Stimulated activated CD4-positive, alpha-beta T cell treated with anti-CD3 and anti-CD28 coated beads, TNF-alpha, amount 100 ng/mL, for 1 hour (primary cell): ENCODE measurements around the gene AMIGO3.
"Not testable (repeated sequence)": the region's sequence is repeated elsewhere in the genome, so short reads cannot be mapped to it uniquely, and the experiment has no call there.

Experiments used
- DNase-seq, 3 donors: peaks; one replicate each; pipeline ENCODE4 v3.0.0-alpha.2; 2020; ENCODE audit warnings: low read depth in 3 of 3, low spot score in 1 of 3

Gene AMIGO3

GRCh38 chr3:49689908-49690624 lies 29.4 kb downstream of the AMIGO3 start:
- DNase-seq: not testable (repeated sequence)

DNA sequence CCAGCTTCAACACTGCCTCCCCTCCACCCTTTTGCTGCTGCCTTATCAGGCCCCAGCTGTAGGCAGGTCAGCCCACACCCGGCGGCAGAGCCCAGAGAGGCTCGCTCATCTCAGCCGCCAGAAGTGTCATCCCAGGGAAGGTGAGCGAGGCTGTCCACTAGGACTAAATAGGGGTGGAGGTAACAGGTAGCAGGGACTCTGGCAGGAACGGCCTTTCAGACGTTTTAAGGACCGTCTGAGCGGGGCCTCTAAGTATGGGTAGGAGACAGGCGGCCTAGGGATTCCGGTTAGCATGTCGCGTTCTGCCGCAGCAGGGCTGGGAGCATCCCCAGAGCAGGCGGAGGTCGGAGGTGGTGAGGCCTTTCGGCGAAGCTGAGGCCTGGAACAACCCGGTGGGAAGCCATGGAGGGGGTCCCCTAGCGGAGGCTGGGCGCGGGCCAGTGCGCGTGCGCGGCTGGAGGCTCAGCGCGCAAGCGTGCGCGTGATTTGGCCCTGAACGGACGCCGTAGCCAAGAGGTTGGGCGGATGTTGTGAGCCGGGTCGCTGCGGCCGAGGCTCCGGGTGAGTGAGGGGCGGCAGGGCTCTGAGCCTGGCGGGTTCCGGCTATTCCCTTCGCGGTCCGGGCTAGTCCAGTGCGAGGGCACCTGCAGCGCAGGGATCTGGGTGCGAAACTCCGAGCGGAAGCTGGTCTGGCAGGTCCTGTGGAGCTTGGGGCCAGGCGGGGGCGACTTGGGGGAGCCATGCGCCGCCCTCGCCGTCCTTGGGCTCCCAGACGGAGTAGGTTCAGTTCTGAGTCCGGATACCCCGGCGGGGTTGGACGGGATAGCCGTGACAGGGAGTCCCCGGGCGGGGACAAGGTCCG lies 30.2 kb downstream of the AMIGO3 start, which contains the start of the genes MST1 and RNF123:
Gene MST1 (minus strand): TSS at position 429 of the 862 bp plus-strand sequence. CDS start 783 bp downstream, outside the sequence.
Gene RNF123 (plus strand): TSS at position 512 of the 862 bp plus-strand sequence. CDS start 1,609 bp downstream, outside the sequence.
- DNase-seq: peak; percentile 78 to 93 (median 84)

GRCh38 chr3:49688338-49689045 lies 31.0 kb downstream of the AMIGO3 start:
- DNase-seq: not testable (repeated sequence)

DNA sequence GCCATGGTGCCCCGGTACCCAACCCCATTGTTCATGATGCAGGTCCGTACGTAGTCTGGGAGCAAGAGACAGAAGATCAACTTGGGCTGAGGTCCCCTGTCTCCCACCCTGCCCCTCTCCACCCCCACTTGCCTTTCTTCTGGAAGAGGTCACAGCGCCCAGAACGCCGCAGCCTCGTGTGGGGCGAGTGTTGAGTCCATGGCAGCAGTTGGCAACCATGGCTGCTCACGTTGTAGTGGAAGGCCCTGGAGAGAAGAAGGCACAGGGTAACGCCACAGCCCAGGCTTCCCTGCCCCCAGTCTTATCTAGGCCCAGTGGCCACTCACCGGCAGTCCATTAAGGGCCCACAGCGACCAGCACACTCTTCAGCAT lies 32.1 kb downstream of the AMIGO3 start:
- not testable (repeated sequence) for DNase-seq

DNA sequence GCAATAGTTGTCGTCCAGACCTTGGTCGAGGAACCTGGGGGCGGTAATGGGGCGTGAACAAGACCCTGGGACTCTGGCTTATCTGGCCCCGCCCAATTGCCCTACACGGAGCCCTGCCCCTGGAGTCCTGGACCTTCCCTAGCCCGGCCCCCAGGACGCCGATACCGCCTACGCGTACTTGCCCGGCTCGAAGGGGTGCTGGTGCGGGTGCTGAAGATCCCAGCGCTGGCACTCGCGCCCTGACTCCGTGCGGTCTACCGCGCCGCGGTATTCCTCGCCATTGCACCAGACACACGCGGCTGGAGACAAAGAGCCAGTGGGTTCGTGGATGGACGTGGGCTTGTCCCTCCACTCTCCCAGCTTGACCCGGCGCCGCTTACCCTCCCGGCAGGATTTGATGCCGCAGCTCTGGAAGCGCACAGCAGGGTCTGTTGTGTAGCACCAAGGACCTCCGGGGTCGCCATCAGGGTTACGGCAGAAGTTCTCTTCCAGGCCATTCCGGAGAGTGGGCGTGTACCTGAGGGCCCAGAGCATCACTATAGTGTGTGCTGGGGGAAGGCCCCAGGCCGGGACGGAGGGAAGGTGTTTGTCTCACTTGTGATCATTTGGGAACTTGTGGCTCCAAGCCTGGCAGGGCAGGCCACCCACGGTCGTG lies 32.6 kb downstream of the AMIGO3 start:
- DNase-seq: not testable (repeated sequence)

- DNase-seq: not testable (repeated sequence)
These were observed 33.1 kb downstream of the AMIGO3 start for GRCh38 chr3:49686346-49686745.

DNA sequence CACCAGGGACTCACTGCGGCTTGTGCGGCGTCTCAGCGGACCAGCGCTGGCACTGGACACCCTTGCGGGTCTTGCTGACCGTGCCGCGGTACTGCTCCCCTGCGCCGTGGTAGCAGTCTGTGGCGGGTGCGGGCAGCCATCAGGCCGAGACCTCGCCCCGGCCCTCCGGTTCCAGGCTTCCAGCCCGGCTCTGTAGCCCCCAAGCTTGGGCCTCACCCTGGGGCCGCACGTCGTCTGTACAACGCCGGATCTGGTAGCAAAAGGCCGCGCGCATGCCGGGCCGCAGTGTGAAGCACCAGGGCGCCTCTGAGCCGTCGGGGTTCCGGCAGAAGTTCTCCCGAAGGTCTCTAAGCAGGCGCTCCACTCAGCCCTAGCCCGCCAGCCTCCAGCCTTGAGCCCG lies 33.6 kb downstream of the AMIGO3 start:
- DNase-seq: not testable (repeated sequence)

GRCh38 chr3:49685103-49685502 lies 34.4 kb downstream of the AMIGO3 start:
- not testable (repeated sequence) for DNase-seq

- DNase-seq: not testable (repeated sequence)
These were observed 35.0 kb downstream of the AMIGO3 start for GRCh38 chr3:49684453-49684852.

DNA sequence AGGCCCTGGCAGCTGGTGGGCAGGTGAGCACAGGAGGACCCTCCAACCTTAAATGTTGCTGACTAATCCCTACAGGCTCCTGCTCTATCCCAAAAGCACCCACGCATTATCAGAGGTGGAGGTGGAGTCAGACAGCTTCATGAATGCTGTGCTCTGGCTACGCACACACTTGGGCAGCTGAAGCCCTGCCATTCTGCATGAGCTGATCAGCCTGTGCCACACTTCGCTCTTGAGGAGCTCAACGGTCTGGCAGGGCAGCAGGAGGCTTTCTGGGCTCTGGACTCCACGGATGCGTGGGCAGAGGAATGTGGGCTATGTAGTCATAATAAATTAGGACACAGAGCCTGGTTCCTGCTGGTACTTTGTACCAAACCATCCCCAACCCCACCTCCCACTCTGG lies 36.3 kb downstream of the AMIGO3 start:
- DNase-seq: no peak

DNA sequence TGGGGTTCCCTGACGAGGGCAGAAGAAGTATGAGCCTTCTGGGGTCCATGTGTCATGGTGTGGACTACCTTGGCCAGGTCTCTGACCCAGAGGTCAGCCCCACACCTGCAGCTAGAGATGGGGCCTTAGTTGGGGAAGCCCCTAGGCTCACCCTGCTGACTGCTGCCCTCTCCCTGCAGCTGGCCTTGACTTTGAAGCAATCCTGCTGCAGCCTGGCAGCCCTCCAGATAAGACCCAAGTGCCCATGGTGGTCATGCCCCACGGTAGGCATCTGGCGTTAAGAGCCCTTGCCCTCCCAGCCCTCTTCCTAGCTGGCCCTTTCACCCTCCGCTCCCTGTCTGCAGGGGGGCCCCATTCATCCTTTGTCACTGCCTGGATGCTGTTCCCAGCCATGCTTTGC lies 37.9 kb downstream of the AMIGO3 start:
- no peak for DNase-seq

DNA sequence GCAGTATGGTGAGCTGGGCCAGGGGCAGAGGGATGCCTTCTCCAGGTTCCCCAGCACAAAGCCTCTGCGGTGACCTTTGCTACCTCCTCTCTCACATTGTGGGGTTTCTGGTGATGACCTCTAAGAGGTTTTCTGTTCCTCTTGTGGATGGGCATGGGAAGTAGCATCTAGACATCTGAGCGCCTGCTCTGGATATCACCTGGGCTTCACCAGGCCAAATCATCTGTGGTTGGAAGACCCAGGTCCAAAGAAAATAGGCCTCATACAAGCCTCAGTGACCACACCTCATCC lies 38.3 kb downstream of the AMIGO3 start:
- no peak for DNase-seq

DNA sequence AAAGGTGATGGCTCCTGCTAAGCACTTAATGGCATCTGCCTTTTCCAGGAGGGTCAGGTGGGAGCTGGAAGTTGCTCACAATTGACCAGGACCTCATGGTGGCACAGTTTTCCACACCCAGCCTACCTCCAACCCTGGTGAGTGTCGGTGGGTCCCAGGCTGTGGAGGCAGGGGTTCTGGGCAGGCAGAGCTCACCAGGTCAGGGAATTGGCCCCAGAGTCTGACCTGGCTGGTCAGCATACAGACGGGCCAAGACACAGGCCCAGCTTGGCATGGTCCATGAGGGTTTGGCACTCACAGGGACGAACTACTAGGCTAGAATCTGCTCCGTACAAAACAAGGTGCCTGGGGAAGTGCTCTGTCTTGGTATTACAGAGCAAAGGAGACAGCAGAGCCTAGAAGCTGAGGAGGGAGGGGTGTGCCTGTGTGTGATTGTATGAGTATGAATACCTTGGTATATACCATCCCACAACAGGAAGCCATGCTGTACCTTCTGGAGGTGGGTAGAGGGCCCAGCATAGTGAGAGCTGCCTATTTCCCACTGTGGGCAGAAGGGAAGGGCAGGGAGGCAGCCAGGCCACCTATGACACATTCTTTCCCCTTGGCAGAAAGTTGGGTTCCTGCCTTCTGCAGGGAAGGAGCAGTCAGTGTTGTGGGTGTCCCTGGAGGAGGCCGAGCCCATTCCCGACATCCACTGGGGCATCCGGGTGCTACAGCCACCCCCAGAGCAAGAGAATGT lies 38.8 kb downstream of the AMIGO3 start:
- DNase-seq: no peak

DNA sequence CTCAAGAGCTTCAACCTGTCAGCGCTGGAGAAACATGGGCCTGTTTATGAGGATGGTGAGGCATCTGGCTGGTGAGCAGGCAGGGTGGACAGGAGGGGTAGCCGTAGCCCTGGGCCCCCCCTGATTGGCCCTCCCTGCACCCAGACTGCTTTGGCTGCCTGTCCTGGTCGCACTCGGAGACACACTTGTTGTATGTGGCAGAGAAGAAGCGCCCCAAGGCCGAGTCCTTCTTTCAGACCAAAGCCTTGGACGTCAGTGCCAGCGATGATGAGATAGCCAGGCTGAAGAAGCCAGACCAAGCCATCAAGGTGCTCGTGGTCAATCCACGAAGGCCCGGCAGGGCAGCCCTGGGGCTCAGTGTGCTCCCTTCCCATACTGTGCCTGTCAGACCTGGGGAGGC lies 43.6 kb downstream of the AMIGO3 start:
- DNase-seq: no peak

GRCh38 chr3:49674497-49674983 lies 44.9 kb downstream of the AMIGO3 start:
- peak in 1 of 3 donors; percentile 16 for DNase-seq

DNA sequence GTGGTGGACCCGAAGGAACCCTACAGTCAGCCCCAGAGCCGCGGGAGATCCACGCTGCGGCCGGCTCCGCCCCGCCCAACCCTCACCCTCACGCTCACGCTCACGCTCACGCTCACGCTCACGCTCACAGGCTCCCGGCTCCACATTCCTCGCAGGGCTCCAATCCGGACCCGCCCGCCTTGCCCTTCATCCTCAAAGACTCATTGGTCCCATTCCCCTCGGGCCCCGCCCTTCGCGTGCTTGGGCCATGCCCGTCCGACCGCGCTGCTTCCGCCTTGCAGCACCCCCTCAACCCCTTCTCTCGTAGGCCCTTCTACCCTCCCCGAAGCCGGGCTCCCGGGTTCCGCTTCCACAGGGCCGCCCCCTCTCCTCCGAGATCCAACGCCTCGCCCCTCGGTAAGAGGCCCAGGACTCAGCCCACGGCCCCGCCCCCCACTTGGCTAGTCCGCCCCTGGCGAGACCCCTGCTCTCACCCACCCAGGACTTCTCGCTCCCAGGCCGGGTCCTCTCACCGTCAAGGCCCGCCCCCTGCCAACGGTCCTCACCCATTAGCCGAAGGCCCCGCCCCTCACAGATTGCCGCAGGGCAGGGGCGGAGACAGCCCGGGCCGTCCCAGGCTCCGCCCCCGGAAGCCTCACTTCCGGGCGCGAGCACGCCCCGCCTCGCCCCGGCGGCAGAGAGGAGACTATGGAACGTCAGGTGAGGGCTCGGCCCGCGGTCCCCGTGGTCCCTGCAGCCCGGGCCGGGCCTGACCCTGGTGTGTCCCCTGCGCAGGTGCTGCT lies 45.6 kb downstream of the AMIGO3 start, which contains the start of gene APEH:
Gene APEH (plus strand): TSS at position 637 of the 782 bp plus-strand sequence. CDS start 51 bp downstream, at position 688.
- peak; percentile 88 to 94 (median 90) for DNase-seq

GRCh38 chr3:49673121-49673714 lies 46.3 kb downstream of the AMIGO3 start:
- no peak for DNase-seq

- DNase-seq: peak; percentile 18 to 62 (median 49)
These were observed 47.9 kb downstream of the AMIGO3 start for GRCh38 chr3:49671291-49672288.
